ENCODE measurements around the gene ETS1.

ETS1 gene

GRCh38 chr11:128629516-128630106, 42.3 kb upstream of the ETS1 start:
- Mint-ChIP-seq H3K36me3 (ENCODE audit: low read depth) (no peaks in the 10 kb centered on the region), H3K4me1 (peaks cover 88% of the 10 kb centered on the region)

GRCh38 chr11:128628686-128629085, 41.3 kb upstream of the ETS1 start:
- H3K4me1 Mint-ChIP-seq = peaks cover 89% of the 10 kb centered on the region
- TF ChIP-seq, protein P1, sequence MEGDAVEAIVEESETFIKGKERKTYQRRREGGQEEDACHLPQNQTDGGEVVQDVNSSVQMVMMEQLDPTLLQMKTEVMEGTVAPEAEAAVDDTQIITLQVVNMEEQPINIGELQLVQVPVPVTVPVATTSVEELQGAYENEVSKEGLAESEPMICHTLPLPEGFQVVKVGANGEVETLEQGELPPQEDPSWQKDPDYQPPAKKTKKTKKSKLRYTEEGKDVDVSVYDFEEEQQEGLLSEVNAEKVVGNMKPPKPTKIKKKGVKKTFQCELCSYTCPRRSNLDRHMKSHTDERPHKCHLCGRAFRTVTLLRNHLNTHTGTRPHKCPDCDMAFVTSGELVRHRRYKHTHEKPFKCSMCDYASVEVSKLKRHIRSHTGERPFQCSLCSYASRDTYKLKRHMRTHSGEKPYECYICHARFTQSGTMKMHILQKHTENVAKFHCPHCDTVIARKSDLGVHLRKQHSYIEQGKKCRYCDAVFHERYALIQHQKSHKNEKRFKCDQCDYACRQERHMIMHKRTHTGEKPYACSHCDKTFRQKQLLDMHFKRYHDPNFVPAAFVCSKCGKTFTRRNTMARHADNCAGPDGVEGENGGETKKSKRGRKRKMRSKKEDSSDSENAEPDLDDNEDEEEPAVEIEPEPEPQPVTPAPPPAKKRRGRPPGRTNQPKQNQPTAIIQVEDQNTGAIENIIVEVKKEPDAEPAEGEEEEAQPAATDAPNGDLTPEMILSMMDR (IDR thresholded peaks at IDR 0.05) = no peak

More at GRCh38 chr11:128629516-128630106, 42.3 kb upstream of the ETS1 start:
- peaks cover 28% of the 10 kb centered on the region for H3K27me3 Mint-ChIP-seq (ENCODE audit: low read depth, poor library complexity)
- H3K4me3 Mint-ChIP-seq = no peak overlapping the region
- no peaks in the 10 kb centered on the region for H3K9me3 Mint-ChIP-seq
- TF ChIP-seq, protein P1 (IDR thresholded peaks at IDR 0.05) = no peak
- H3K27ac Mint-ChIP-seq = no peak overlapping the region
- DNase-seq = no peak

DNA sequence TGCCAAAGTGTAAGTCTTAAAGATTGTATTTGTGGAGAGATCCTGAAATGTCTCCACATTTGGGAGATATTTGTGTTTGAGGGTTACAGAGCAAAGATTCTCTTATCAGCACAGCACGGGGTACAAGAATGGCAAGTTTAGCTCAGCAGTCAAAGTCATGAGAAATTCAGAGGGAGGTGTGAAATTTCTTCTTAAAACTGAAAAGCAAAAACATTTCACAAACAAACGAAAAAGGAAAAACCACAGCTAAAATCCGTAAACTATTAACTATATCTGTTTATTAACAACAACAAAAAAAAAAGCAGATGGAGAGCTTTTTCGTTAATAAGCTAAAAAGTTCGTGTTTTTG, 40.9 kb upstream of the ETS1 start:
- Mint-ChIP-seq H3K27me3 (ENCODE audit: low read depth, poor library complexity) (peaks cover 22% of the 10 kb centered on the region), H3K9me3 (no peaks in the 10 kb centered on the region), H3K36me3 (ENCODE audit: low read depth) (no peaks in the 10 kb centered on the region), H3K4me1 (peaks cover 92% of the 10 kb centered on the region), H3K4me3 (no peak overlapping the region), H3K27ac (no peak overlapping the region)
- TF ChIP-seq, protein P1 (IDR thresholded peaks at IDR 0.05) = no peak
- no peak for DNase-seq

More at GRCh38 chr11:128628686-128629085, 41.3 kb upstream of the ETS1 start:
- no peak for DNase-seq
- H3K27me3 Mint-ChIP-seq (ENCODE audit: low read depth, poor library complexity) = peaks cover 21% of the 10 kb centered on the region
- H3K9me3 Mint-ChIP-seq = no peaks in the 10 kb centered on the region
- H3K27ac Mint-ChIP-seq = no peak overlapping the region
- H3K36me3 Mint-ChIP-seq (ENCODE audit: low read depth) = no peaks in the 10 kb centered on the region
- no peak overlapping the region for H3K4me3 Mint-ChIP-seq

DNA sequence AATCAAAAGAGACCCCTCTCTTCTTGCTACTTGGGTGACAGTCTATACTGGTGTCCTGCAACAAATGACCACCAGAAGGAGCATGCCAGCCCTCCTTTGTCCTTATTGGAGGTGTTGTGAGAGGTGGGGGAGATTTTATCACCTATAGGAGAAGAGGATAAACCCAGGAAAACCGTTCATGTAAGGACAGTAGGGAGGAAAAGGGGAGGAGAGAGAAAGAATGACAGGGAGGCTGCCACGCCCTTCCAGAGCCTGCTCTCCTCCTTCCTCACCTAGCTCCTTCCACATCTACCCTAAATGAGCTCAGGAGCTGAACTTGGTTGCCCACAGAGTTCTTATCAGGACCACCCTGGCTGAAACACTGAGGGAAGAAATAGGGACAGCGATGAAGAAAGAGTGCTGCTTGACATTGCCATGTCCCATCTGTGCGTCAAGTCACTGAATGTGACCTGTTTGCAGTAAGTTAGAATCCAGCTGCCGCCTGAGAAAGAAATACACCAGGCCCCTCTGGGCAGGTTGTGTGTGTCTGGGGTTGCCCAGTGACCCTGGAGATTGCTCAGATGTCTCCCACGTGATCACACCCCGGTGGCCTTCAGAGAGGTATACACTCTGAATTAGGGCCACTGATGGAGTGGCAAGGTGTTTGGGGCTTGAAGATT, 40.4 kb upstream of the ETS1 start:
- Mint-ChIP-seq H3K9me3 (no peaks in the 10 kb centered on the region), H3K27ac (no peak overlapping the region), H3K36me3 (ENCODE audit: low read depth) (no peaks in the 10 kb centered on the region), H3K4me1 (peaks cover 92% of the 10 kb centered on the region), H3K4me3 (no peak overlapping the region), H3K27me3 (ENCODE audit: low read depth, poor library complexity) (peaks cover 26% of the 10 kb centered on the region)
- DNase-seq = no peak
- TF ChIP-seq, protein P1 (IDR thresholded peaks at IDR 0.05) = no peak

DNA sequence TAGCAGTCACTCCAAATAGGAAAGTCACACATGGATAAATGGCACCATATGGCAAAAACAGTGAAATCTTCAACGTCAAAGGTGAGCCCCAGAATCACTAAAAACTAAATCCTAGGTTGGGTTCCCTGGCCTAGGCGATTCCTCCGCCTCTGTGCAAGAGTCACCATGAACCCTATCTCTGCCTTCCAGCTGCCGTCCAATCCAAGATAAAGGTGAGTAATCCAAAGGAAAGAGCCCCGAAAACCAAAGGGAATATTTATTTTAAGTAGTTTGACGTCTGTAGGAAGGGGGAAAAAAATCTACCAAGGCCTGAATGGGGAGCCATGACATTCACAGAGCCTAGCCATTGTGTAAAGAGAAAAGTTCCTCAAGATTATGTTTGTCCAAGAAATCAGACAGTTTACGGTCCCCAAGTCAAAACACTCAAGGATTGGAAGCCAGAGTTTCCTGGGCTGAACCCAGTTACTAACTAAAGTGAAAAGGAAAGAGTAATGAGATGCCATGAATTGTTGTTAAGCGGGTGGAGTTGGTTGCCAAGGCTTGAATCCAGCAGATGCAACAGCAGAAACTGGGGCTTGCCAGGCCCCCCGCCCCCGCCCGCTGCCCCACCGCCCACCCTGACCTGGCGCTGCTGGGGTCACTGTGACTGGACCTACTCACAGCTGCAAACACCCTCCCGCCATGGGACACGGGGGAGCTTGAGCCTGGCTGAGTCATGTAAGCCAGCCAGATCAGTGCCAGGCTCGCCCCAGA, 39.7 kb upstream of the ETS1 start:
- no peak for DNase-seq
- H3K27me3 Mint-ChIP-seq (ENCODE audit: low read depth, poor library complexity) = peaks cover 21% of the 10 kb centered on the region
- H3K36me3 Mint-ChIP-seq (ENCODE audit: low read depth) = no peaks in the 10 kb centered on the region
- H3K27ac Mint-ChIP-seq = no peak overlapping the region
- TF ChIP-seq, protein P1 (IDR thresholded peaks at IDR 0.05) = no peak
- no peaks in the 10 kb centered on the region for H3K9me3 Mint-ChIP-seq
- H3K4me1 Mint-ChIP-seq = peaks cover 92% of the 10 kb centered on the region
- no peak overlapping the region for H3K4me3 Mint-ChIP-seq

All from nephron progenitor cell (in vitro differentiated cells).